Neuronal stem cell (in vitro differentiated cells): Measurements from ENCODE around the gene SPOCK1.

Experiments used
- DNase-seq: peaks from one replicate; pipeline ENCODE4 v3.0.0-alpha.2; 2013; ENCODE audit warnings: low spot score
- H2AFZ ChIP-seq: one replicate; pipeline ENCODE4 v1.6.1; 2013; ENCODE audit warnings: mild to moderate bottlenecking, low read length, inconsistent platforms
- H2AK5ac ChIP-seq: 2 replicates; pipeline ENCODE4 v1.6.1; 2013; ENCODE audit warnings: low read depth, mild to moderate bottlenecking, inconsistent platforms, low read length, moderate library complexity, mixed read lengths
- H2BK120ac ChIP-seq: 2 replicates; pipeline ENCODE4 v1.6.1; 2013; ENCODE audit warnings: low read depth, mild to moderate bottlenecking, inconsistent platforms, low read length, moderate library complexity, mixed read lengths
- H2BK12ac ChIP-seq: one replicate; pipeline ENCODE4 v1.6.1; 2013; ENCODE audit warnings: low read length, inconsistent platforms
- H2BK15ac ChIP-seq: 2 replicates; pipeline ENCODE4 v1.6.1; 2013; ENCODE audit warnings: mild to moderate bottlenecking, low read length, inconsistent platforms, mixed read lengths
- H2BK5ac ChIP-seq: one replicate; pipeline ENCODE4 v1.6.1; 2013; ENCODE audit warnings: inconsistent platforms, mild to moderate bottlenecking, low read length, moderate library complexity
- H3K14ac ChIP-seq: one replicate; pipeline ENCODE4 v1.6.1; 2013; ENCODE audit warnings: low read length, inconsistent platforms
- H3K18ac ChIP-seq: 2 replicates; pipeline ENCODE4 v1.6.1; 2013; ENCODE audit warnings: low read length, inconsistent platforms
- H3K23ac ChIP-seq: 2 replicates; pipeline ENCODE4 v1.6.1; 2013; ENCODE audit warnings: low read depth, mild to moderate bottlenecking, mixed read lengths, low read length, inconsistent platforms; ENCODE audit not compliant: poor library complexity
- H3K27ac ChIP-seq: replicated peaks from 3 replicates; pipeline ENCODE4 v1.5.1; 2013; ENCODE audit warnings: low read length, inconsistent platforms
- H3K27me3 ChIP-seq, 3 experiments: 2 replicates each; pipeline ENCODE4 v1.6.1; 2013; ENCODE audit warnings: low read length in 3 of 3, mild to moderate bottlenecking in 2 of 3, inconsistent platforms in 1 of 3, low read depth in 1 of 3, mixed read lengths in 1 of 3, moderate library complexity in 1 of 3; ENCODE audit not compliant: control insufficient read depth in 3 of 3, insufficient read depth in 3 of 3
- H3K36me3 ChIP-seq, 2 donors: replicated peaks in 1 of 2; 2 replicates each; pipeline ENCODE4 v1.6.1; 2013; ENCODE audit warnings: low read length in 2 of 2; ENCODE audit not compliant: control insufficient read depth in 2 of 2, insufficient read depth in 2 of 2
- H3K4ac ChIP-seq: 2 replicates; pipeline ENCODE4 v1.6.1; 2013; ENCODE audit warnings: inconsistent platforms, mild to moderate bottlenecking, low read length, moderate library complexity
- H3K4me1 ChIP-seq, 2 donors: 1 replicate in 1 of 2; 2 replicates in 1 of 2; pipeline ENCODE4 v1.6.1; 2013; ENCODE audit warnings: low read length in 2 of 2, low read depth in 1 of 2; ENCODE audit not compliant: control insufficient read depth in 2 of 2, insufficient read depth in 1 of 2
- H3K4me2 ChIP-seq: one replicate; pipeline ENCODE4 v1.6.1; 2013; ENCODE audit warnings: mild to moderate bottlenecking, low read length, inconsistent platforms; ENCODE audit not compliant: insufficient read depth, poor library complexity, severe bottlenecking
- H3K4me3 ChIP-seq, 2 donors: 2 replicates each; pipeline ENCODE4 v1.5.1; 2013; ENCODE audit warnings: low read length in 2 of 2, mild to moderate bottlenecking in 2 of 2, inconsistent platforms in 1 of 2, moderate library complexity in 1 of 2
- H3K79me1 ChIP-seq: one replicate; pipeline ENCODE4 v1.6.1; 2013; ENCODE audit warnings: low read depth, mild to moderate bottlenecking, inconsistent platforms, low read length, moderate library complexity
- H3K9ac ChIP-seq: one replicate; pipeline ENCODE4 v1.6.1; 2013; ENCODE audit warnings: mild to moderate bottlenecking, low read depth, low read length, inconsistent platforms; ENCODE audit not compliant: poor library complexity
- H3K9me3 ChIP-seq, 2 donors: replicated peaks in 1 of 2; 2 replicates each; pipeline versions ENCODE3 to v1.6.1; 2013; ENCODE audit warnings: low read length in 2 of 2, mild to moderate bottlenecking in 2 of 2, inconsistent platforms in 1 of 2, low read depth in 1 of 2, mixed read lengths in 1 of 2, moderate library complexity in 1 of 2; ENCODE audit not compliant: control insufficient read depth in 2 of 2, insufficient read depth in 1 of 2
- H4K8ac ChIP-seq: one replicate; pipeline ENCODE4 v1.6.1; 2013; ENCODE audit warnings: low read depth, mild to moderate bottlenecking, inconsistent platforms, low read length, moderate library complexity
- H4K91ac ChIP-seq: one replicate; pipeline ENCODE4 v1.6.1; 2013; ENCODE audit warnings: low read length, low read depth, mild to moderate bottlenecking, inconsistent platforms; ENCODE audit not compliant: poor library complexity
- WGBS, 2 donors: extraction: QIAGEN DNeasy Blood & Tissue Kit; methylation state at CpG; one replicate each; pipeline ENCODE4 v1.1.7; 2013; ENCODE audit warnings: missing lambda C conversion rate in 2 of 2, mixed read lengths in 1 of 2; ENCODE audit not compliant: insufficient read length in 2 of 2, insufficient replicate concordance in 1 of 2; ENCODE audit errors: extremely low coverage in 2 of 2; 5-methylcytosine and 5-hydroxymethylcytosine counted together

The SPOCK1 gene

GRCh38 chr5:137403869-137404268 lies 95.3 kb downstream of the SPOCK1 start:
- no peak overlapping the region for H2AFZ ChIP-seq
- no peaks in the 10 kb centered on the region for H3K27me3 ChIP-seq

GRCh38 chr5:137402436-137403187 lies 96.5 kb downstream of the SPOCK1 start:
- DNase-seq: no peak
- Histone ChIP-seq H2AK5ac (no peak overlapping the region), H2BK120ac (no peak overlapping the region), H2AFZ (no peak overlapping the region), H3K14ac (no peak overlapping the region), H2BK12ac (no peak overlapping the region), H3K4me2 (no peak overlapping the region), H3K36me3 (no peaks in the 10 kb centered on the region), H3K4ac (no peak overlapping the region), H4K91ac (no peak overlapping the region), H3K23ac (no peak overlapping the region), H3K4me3 (no peak overlapping the region), H3K27ac (no peak overlapping the region), H3K4me1 (peaks cover under 1 to 2% of the 10 kb centered on the region in 2 donors), H3K79me1 (no peaks in the 10 kb centered on the region), H2BK5ac (no peak overlapping the region), H3K9me3 (no peaks in the 10 kb centered on the region), H3K9ac (no peak overlapping the region), H3K27me3 (no peaks in the 10 kb centered on the region), H3K18ac (no peak overlapping the region), H4K8ac (no peak overlapping the region), H2BK15ac (no peak overlapping the region)
- WGBS, 2 donors: no CpG with 5 or more reads among the region's 5 CpGs

More at GRCh38 chr5:137403869-137404268, 95.3 kb downstream of the SPOCK1 start:
- Histone ChIP-seq H3K9me3 (no peaks in the 10 kb centered on the region), H4K8ac (no peak overlapping the region), H2AK5ac (no peak overlapping the region), H3K4me1 (peaks cover 2 to 3% of the 10 kb centered on the region in 2 donors), H3K79me1 (no peaks in the 10 kb centered on the region), H2BK120ac (no peak overlapping the region), H3K4me3 (no peak overlapping the region), H2BK5ac (no peak overlapping the region), H3K4me2 (no peak overlapping the region), H3K23ac (no peak overlapping the region), H4K91ac (no peak overlapping the region), H3K36me3 (no peaks in the 10 kb centered on the region), H2BK15ac (no peak overlapping the region), H3K9ac (no peak overlapping the region), H2BK12ac (no peak overlapping the region), H3K14ac (no peak overlapping the region), H3K18ac (no peak overlapping the region), H3K27ac (no peak overlapping the region), H3K4ac (no peak overlapping the region)
- WGBS, 2 donors: no CpG with 5 or more reads among the region's 8 CpGs
- no peak for DNase-seq

- no peak overlapping the region for H2AFZ ChIP-seq
- H3K4me1 ChIP-seq: no peaks in the 10 kb centered on the region
- H3K36me3 ChIP-seq: no peaks in the 10 kb centered on the region
- H3K27ac ChIP-seq: no peak overlapping the region
- no peak overlapping the region for H3K18ac ChIP-seq
- H3K14ac ChIP-seq: no peak overlapping the region
- H3K79me1 ChIP-seq: no peaks in the 10 kb centered on the region
- H3K9ac ChIP-seq: no peak overlapping the region
- no peak for DNase-seq
- no peak overlapping the region for H4K8ac ChIP-seq
- H4K91ac ChIP-seq: no peak overlapping the region
- no peak overlapping the region for H2AK5ac ChIP-seq
- H2BK15ac ChIP-seq: no peak overlapping the region
- H2BK120ac ChIP-seq: no peak overlapping the region
- no peak overlapping the region for H3K4ac ChIP-seq
- no CpG with 5 or more reads among the region's 2 CpGs for WGBS, 2 donors
- H3K4me2 ChIP-seq: no peak overlapping the region
- no peaks in the 10 kb centered on the region for H3K9me3 ChIP-seq
- no peak overlapping the region for H3K23ac ChIP-seq
- H2BK12ac ChIP-seq: no peak overlapping the region
- H2BK5ac ChIP-seq: no peak overlapping the region
- no peak overlapping the region for H3K4me3 ChIP-seq
- no peaks in the 10 kb centered on the region for H3K27me3 ChIP-seq
These were observed 97.2 kb downstream of the SPOCK1 start for GRCh38 chr5:137401946-137402345.

- Histone ChIP-seq H3K27ac (no peak overlapping the region), H4K91ac (no peak overlapping the region), H3K4me3 (no peak overlapping the region), H4K8ac (no peak overlapping the region), H3K9ac (no peak overlapping the region), H2BK120ac (no peak overlapping the region), H3K4ac (no peak overlapping the region), H2AFZ (no peak overlapping the region), H3K4me1 (no peaks in the 10 kb centered on the region), H3K79me1 (no peaks in the 10 kb centered on the region), H2BK12ac (no peak overlapping the region), H2AK5ac (no peak overlapping the region), H3K4me2 (no peak overlapping the region), H3K23ac (no peak overlapping the region), H3K9me3 (no peaks in the 10 kb centered on the region), H3K36me3 (no peaks in the 10 kb centered on the region), H3K18ac (no peak overlapping the region), H2BK15ac (no peak overlapping the region), H3K27me3 (no peaks in the 10 kb centered on the region), H3K14ac (no peak overlapping the region), H2BK5ac (no peak overlapping the region)
- WGBS, 2 donors: no CpG with 5 or more reads among the region's 5 CpGs
- no peak for DNase-seq
These were observed 98.6 kb downstream of the SPOCK1 start for GRCh38 chr5:137400571-137400970.
